ENCODE data around the gene COL15A1. TPM values are rescaled to one million over a fixed set of nuclear protein-coding genes. Genes with fewer than 3 reads are reported as not detected.
"Not testable (repeated sequence)": the region's sequence is repeated elsewhere in the genome, so short reads cannot be mapped to it uniquely, and the experiment has no call there.

Gene COL15A1
- total RNA-seq, 1 experiment from 2014 or later, result 0.22 TPM

- TF ChIP-seq, protein P1, sequence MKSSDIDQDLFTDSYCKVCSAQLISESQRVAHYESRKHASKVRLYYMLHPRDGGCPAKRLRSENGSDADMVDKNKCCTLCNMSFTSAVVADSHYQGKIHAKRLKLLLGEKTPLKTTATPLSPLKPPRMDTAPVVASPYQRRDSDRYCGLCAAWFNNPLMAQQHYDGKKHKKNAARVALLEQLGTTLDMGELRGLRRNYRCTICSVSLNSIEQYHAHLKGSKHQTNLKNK (CRISPR knock-in tag; IDR thresholded peaks at IDR 0.05), result no peak
- TF ChIP-seq NFE2L1 (CRISPR knock-in tag; IDR thresholded peaks at IDR 0.05), result no peak
- TF ChIP-seq ZNF396 (CRISPR knock-in tag; IDR thresholded peaks at IDR 0.05; ENCODE audit: borderline replicate concordance), result no peak
- TF ChIP-seq NFATC4 (CRISPR knock-in tag; IDR thresholded peaks at IDR 0.05), result no peak
- no peak for TF ChIP-seq JAZF1 (CRISPR knock-in tag; IDR thresholded peaks at IDR 0.05)
- TF ChIP-seq NR3C1 (CRISPR knock-in tag; conservative IDR thresholded peaks at IDR 0.05; ENCODE audit: low read depth), result no peak
- TF ChIP-seq HMGXB4 (CRISPR knock-in tag; IDR thresholded peaks at IDR 0.05), result no peak
- TF ChIP-seq, protein P2, sequence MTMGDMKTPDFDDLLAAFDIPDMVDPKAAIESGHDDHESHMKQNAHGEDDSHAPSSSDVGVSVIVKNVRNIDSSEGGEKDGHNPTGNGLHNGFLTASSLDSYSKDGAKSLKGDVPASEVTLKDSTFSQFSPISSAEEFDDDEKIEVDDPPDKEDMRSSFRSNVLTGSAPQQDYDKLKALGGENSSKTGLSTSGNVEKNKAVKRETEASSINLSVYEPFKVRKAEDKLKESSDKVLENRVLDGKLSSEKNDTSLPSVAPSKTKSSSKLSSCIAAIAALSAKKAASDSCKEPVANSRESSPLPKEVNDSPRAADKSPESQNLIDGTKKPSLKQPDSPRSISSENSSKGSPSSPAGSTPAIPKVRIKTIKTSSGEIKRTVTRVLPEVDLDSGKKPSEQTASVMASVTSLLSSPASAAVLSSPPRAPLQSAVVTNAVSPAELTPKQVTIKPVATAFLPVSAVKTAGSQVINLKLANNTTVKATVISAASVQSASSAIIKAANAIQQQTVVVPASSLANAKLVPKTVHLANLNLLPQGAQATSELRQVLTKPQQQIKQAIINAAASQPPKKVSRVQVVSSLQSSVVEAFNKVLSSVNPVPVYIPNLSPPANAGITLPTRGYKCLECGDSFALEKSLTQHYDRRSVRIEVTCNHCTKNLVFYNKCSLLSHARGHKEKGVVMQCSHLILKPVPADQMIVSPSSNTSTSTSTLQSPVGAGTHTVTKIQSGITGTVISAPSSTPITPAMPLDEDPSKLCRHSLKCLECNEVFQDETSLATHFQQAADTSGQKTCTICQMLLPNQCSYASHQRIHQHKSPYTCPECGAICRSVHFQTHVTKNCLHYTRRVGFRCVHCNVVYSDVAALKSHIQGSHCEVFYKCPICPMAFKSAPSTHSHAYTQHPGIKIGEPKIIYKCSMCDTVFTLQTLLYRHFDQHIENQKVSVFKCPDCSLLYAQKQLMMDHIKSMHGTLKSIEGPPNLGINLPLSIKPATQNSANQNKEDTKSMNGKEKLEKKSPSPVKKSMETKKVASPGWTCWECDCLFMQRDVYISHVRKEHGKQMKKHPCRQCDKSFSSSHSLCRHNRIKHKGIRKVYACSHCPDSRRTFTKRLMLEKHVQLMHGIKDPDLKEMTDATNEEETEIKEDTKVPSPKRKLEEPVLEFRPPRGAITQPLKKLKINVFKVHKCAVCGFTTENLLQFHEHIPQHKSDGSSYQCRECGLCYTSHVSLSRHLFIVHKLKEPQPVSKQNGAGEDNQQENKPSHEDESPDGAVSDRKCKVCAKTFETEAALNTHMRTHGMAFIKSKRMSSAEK (CRISPR knock-in tag; IDR thresholded peaks at IDR 0.05; ENCODE audit: borderline replicate concordance), result no peak
- no peak for TF ChIP-seq SMAD4 (CRISPR knock-in tag; IDR thresholded peaks at IDR 0.05)
- TF ChIP-seq, protein P3, sequence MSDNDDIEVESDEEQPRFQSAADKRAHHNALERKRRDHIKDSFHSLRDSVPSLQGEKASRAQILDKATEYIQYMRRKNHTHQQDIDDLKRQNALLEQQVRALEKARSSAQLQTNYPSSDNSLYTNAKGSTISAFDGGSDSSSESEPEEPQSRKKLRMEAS (CRISPR knock-in tag; IDR thresholded peaks at IDR 0.05), result no peak
- TF ChIP-seq, protein P4, sequence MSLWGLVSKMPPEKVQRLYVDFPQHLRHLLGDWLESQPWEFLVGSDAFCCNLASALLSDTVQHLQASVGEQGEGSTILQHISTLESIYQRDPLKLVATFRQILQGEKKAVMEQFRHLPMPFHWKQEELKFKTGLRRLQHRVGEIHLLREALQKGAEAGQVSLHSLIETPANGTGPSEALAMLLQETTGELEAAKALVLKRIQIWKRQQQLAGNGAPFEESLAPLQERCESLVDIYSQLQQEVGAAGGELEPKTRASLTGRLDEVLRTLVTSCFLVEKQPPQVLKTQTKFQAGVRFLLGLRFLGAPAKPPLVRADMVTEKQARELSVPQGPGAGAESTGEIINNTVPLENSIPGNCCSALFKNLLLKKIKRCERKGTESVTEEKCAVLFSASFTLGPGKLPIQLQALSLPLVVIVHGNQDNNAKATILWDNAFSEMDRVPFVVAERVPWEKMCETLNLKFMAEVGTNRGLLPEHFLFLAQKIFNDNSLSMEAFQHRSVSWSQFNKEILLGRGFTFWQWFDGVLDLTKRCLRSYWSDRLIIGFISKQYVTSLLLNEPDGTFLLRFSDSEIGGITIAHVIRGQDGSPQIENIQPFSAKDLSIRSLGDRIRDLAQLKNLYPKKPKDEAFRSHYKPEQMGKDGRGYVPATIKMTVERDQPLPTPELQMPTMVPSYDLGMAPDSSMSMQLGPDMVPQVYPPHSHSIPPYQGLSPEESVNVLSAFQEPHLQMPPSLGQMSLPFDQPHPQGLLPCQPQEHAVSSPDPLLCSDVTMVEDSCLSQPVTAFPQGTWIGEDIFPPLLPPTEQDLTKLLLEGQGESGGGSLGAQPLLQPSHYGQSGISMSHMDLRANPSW (CRISPR knock-in tag; conservative IDR thresholded peaks at IDR 0.05; ENCODE audit: low read depth), result no peak
- no peak overlapping the region for H3K4me3 Mint-ChIP-seq
- no peaks in the 10 kb centered on the region for H3K9me3 Mint-ChIP-seq
- H3K36me3 Mint-ChIP-seq, result no peaks in the 10 kb centered on the region
- DNase-seq (ENCODE audit: low spot score) (no peak), ATAC-seq (no peak)
- no peak overlapping the region for H3K27ac Mint-ChIP-seq
- no peaks in the 10 kb centered on the region for H3K27me3 Mint-ChIP-seq (ENCODE audit: low read depth)
- H3K4me1 Mint-ChIP-seq, result peaks cover 4% of the 10 kb centered on the region; the same call in 1 of the 2 replicates
- CTCF ChIA-PET, result no interaction called here
- POLR2A ChIA-PET, result no interaction called here
Observed at GRCh38 chr9:98911042-98911441, 32.7 kb upstream of the COL15A1 start.

- H3K27ac Mint-ChIP-seq; H3K36me3 Mint-ChIP-seq; H3K9me3 Mint-ChIP-seq; DNase-seq (ENCODE audit: low spot score); H3K27me3 Mint-ChIP-seq (ENCODE audit: low read depth); ATAC-seq; POLR2A ChIA-PET; H3K4me3 Mint-ChIP-seq; H3K4me1 Mint-ChIP-seq: not testable (repeated sequence)
- CTCF ChIA-PET, result interaction anchor here (1.1 kb wide), 1 partner anchor 229 kb away, joined by 4 read pairs; no protein-coding TSS in a partner anchor
Observed at GRCh38 chr9:98911738-98912137, 32.0 kb upstream of the COL15A1 start.

GRCh38 chr9:98912450-98912849 lies 31.3 kb upstream of the COL15A1 start:
- Mint-ChIP-seq H3K27me3 (ENCODE audit: low read depth) (no peaks in the 10 kb centered on the region), H3K36me3 (no peaks in the 10 kb centered on the region), H3K9me3 (no peaks in the 10 kb centered on the region), H3K4me3 (no peak overlapping the region), H3K27ac (no peak overlapping the region), H3K4me1 (peaks cover 13% of the 10 kb centered on the region)
- POLR2A ChIA-PET, result no interaction called here
- CTCF ChIA-PET, result interaction anchor here (0.9 to 1.1 kb wide), 2 partner anchors 84 to 228 kb away, joined by 3 to 4 read pairs; no protein-coding TSS in a partner anchor
- no peak for ATAC-seq
- DNase-seq (ENCODE audit: low spot score), result no peak
- TF ChIP-seq E2F5 (CRISPR knock-in tag; IDR thresholded peaks at IDR 0.05) (no peak), FOXP4 (CRISPR knock-in tag; IDR thresholded peaks at IDR 0.05) (no peak), SOX15 (CRISPR knock-in tag; IDR thresholded peaks at IDR 0.05) (no peak), ZNF416 (CRISPR knock-in tag; IDR thresholded peaks at IDR 0.05) (no peak), ETV6 (CRISPR knock-in tag; IDR thresholded peaks at IDR 0.05) (no peak)
- TF ChIP-seq, protein P5, sequence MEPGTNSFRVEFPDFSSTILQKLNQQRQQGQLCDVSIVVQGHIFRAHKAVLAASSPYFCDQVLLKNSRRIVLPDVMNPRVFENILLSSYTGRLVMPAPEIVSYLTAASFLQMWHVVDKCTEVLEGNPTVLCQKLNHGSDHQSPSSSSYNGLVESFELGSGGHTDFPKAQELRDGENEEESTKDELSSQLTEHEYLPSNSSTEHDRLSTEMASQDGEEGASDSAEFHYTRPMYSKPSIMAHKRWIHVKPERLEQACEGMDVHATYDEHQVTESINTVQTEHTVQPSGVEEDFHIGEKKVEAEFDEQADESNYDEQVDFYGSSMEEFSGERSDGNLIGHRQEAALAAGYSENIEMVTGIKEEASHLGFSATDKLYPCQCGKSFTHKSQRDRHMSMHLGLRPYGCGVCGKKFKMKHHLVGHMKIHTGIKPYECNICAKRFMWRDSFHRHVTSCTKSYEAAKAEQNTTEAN (CRISPR knock-in tag; IDR thresholded peaks at IDR 0.05), result no peak
- TF ChIP-seq, protein P6, sequence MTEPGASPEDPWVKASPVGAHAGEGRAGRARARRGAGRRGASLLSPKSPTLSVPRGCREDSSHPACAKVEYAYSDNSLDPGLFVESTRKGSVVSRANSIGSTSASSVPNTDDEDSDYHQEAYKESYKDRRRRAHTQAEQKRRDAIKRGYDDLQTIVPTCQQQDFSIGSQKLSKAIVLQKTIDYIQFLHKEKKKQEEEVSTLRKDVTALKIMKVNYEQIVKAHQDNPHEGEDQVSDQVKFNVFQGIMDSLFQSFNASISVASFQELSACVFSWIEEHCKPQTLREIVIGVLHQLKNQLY (CRISPR knock-in tag; IDR thresholded peaks at IDR 0.05), result no peak

Data from WTC11 (cell line).